Body of pancreas (tissue), 4 donors: ENCODE results near the gene FITM1.

Experiments
- CTCF ChIP-seq, 7 experiments: fragments of 450-650 bp in 4 of 7; fragments of 200-600 bp in 3 of 7; sonication (generic) in 3 of 7; IDR thresholded peaks; one replicate each; pipeline ENCODE4 v1.5.1; 2016 to 2019; ENCODE audit warnings: antibody characterized with exemption in 7 of 7
- POLR2A ChIP-seq, 3 donors: fragments of 450-650 bp; IDR thresholded peaks; one replicate each; pipeline ENCODE4 v1.6.1; 2016; ENCODE audit warnings: antibody characterized with exemption in 3 of 3, mild to moderate bottlenecking in 2 of 3

DNA sequence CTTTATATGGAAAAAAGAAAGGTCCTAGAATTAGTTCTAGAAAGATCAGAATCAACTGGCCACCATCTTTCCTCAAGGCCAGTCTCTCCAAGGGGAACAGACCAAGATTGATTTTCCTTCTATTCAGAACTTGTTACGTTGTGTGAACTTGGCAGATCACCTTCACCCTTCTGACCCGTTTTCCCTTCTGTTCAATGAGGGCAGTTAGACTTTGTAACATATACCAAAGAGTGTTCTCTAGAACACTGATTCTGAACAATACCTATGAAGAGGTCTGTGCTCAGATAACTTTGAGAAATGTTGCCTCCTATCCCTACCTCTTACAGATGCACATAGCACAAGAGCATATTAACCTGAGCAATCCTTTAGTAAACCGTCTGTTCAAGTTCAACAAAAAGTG is 47.0 kb upstream of the FITM1 start:
- TF ChIP-seq POLR2A (IDR thresholded peaks at IDR 0.05) (no peak), CTCF (IDR thresholded peaks at IDR 0.05) (no peak)
